ENCODE results near the gene PCNX2.

PCNX2 gene

GRCh38 chr1:233277637-233278606 is 17.6 kb downstream of the PCNX2 start:
- no peak overlapping the region for H3K27ac ChIP-seq
- TF ChIP-seq CTCF (conservative IDR thresholded peaks at IDR 0.05): no peak
- no peak for TF ChIP-seq ZFX (IDR thresholded peaks at IDR 0.05)

DNA sequence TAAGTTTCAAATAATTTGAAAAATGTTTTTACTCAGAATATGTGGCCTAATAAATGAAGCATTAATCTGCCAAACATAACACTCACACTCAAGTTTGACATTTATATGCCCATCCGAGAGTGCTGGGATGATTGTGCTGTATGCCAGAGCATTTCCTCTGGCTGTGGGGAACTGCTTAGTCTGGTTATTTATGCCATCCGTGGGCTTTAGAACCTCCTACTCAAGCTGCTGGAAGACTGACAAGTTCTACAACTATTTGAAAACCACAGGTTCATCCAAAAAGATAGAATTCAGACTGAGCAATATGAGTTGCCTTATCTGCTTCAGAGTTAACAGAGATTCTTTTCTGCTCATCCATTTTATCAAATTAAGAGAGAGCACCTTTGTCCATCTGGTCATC is 25.9 kb downstream of the PCNX2 start:
- no peak for TF ChIP-seq CTCF (conservative IDR thresholded peaks at IDR 0.05)
- no peak for TF ChIP-seq ZFX (IDR thresholded peaks at IDR 0.05)
- H3K27ac ChIP-seq: no peak overlapping the region

DNA sequence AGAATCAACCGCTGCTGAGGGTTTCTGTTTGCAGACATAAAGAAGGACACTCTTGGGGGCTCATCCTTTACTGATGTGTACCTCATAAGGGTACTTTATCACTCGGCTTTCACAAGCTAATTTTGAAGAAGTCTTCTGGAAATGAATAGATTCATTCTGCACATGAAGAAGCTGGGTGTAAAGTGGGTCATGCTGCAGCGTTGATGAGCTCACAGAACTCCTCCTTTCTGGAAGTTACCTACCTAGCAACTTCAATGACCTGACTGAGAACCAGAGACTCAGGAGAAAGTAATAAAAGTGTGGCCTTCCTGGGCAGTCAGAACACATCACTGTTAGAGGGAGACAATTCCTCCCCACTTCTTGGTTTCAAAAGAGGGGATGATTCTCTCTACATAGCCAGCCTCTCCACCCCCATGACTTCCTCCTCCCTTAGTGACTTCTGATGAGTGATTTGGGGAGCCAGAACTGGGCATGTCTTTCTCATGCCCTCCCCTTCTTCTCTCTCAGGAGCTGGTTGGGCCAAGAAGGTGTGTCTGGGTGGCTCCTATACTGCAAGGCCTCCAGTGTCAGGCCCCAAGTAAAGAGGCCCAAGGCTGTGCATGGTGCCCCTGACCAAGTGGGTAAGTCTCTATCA is 27.0 kb downstream of the PCNX2 start:
- TF ChIP-seq CTCF (conservative IDR thresholded peaks at IDR 0.05): no peak
- no peak for TF ChIP-seq ZFX (IDR thresholded peaks at IDR 0.05)
- H3K27ac ChIP-seq: no peak overlapping the region

DNA sequence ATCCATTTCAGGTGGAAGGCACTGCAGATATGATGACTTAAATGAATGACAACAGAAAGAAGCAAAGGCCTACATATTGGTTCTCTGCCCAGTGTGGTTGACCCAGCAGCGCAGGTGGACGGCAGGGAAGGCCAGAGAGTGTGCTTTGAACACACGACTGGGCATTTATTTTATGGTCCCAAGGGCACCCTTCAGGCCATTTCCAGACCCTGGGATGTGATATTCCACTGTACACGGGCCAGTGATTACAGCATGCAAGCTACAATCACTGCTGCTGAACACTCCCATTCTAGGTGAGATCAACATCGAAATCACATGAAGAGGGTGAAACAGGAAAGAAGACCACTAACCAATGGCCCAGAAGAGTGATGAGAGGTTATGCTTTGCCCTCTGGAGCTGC is 33.8 kb downstream of the PCNX2 start:
- TF ChIP-seq CTCF (conservative IDR thresholded peaks at IDR 0.05): no peak
- no peak for TF ChIP-seq ZFX (IDR thresholded peaks at IDR 0.05)
- no peak overlapping the region for H3K27ac ChIP-seq

DNA sequence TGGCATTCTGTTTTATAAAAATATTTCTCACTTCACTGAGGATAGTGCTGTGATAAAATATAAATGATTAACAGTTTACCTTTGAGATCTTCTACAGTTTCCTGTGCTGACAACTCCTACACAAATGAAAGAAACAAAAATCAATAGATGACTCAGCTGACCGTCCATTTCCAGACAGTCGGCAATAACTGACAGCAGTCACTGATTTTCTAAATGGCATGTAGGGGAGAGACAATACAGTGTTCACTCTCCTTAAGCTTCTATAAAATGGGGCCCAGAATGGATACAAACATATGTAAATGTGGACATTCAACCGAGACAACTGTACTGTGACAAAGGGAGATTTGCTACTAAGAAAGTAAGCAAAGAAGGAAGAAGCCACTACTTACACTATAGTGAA is 34.3 kb downstream of the PCNX2 start:
- H3K27ac ChIP-seq: no peak overlapping the region
- TF ChIP-seq ZFX (IDR thresholded peaks at IDR 0.05): no peak
- no peak for TF ChIP-seq CTCF (conservative IDR thresholded peaks at IDR 0.05)

GRCh38 chr1:233257786-233258185 is 37.7 kb downstream of the PCNX2 start:
- TF ChIP-seq ZFX (IDR thresholded peaks at IDR 0.05) (no peak), CTCF (conservative IDR thresholded peaks at IDR 0.05) (no peak)
- no peak overlapping the region for H3K27ac ChIP-seq

- no peak for TF ChIP-seq ZFX (IDR thresholded peaks at IDR 0.05)
- no peak for TF ChIP-seq CTCF (conservative IDR thresholded peaks at IDR 0.05)
- no peak overlapping the region for H3K27ac ChIP-seq
These were observed 38.7 kb downstream of the PCNX2 start for GRCh38 chr1:233256789-233257188.

All from C4-2B (cell line).